Stimulated activated CD8-positive, alpha-beta memory T cell treated with anti-CD3 and anti-CD28 coated beads, Interleukin-7, amount 100 ng/mL, for 4 hours (primary cell): ENCODE results near the gene KCNIP1.

Experiments
- DNase-seq, 2 donors: peaks; one replicate each; pipeline ENCODE4 v3.0.0-alpha.2; 2020; ENCODE audit warnings: low read depth in 2 of 2

The KCNIP1 gene

DNA sequence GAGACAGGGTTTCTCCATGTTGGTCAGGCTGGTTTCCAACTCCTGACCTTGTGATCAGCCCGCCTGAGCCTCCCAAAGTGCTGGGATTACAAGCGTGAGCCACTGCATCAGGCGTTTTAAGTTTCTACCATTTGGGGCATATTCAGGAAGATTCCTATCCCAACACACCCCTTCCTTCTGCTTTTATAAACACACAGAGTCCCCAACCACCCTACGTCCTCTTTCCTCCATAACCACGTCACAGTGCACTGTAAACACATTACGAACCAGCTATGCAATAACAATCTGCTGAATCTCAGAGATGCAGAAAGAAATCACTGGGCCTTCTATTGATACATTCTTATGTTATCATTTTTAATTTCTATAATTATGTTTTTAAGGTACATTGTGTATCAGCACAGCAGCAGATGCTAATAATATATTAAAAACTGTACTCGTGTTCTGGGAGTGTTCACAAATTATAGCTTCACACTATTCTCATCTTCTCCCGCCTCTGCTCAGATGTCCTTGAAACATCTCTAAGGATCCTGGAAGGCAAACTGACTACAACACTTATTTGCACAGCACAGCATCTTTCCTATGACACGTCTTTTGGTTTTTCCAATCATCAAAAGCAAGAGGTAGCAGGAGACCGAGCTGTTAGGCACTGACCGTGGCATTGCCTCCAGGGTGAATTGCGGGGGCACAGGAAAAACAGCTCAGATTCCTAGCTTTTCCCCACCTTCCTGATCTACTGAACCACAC, 60.2 kb downstream of the KCNIP1 start:
- no peak for DNase-seq

DNA sequence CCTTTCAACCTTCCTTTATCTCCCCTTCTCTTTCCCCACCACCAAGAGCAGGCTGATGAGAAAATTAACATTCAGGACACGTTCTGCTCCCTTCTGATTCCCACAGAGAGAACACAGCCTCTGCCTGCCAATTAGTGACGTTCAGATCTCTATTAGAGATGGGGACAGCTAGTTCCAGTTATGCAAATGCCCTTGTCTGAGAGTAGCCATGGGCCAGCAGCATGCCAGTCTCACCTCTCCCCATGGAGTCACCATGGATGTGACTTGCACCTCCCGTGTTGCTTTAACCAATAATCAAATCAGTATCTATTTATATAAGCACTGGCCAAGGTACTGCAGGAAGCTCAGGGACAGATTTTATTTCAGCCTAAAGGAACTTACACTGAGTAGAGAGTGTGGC, 61.3 kb downstream of the KCNIP1 start:
- no peak for DNase-seq

DNA sequence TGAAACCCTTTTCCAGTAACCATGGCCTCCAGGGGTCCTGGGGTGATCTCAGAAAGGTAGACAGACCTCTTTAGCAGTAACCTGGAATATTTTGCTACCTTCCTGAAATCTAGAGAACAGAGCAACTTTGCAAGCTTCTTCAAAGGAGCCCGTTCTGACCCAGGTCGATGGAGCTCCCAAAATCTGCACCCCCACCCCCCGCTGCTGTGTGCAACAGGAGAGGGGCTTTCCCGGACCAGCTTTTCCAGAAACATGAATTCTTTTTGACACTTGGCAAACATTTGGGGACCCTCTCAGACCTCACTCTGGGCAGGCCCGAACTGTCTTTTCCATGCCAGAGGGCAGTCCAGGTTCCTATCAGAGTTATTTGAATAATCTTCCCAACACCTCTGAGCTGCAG, 65.3 kb downstream of the KCNIP1 start:
- no peak for DNase-seq

DNA sequence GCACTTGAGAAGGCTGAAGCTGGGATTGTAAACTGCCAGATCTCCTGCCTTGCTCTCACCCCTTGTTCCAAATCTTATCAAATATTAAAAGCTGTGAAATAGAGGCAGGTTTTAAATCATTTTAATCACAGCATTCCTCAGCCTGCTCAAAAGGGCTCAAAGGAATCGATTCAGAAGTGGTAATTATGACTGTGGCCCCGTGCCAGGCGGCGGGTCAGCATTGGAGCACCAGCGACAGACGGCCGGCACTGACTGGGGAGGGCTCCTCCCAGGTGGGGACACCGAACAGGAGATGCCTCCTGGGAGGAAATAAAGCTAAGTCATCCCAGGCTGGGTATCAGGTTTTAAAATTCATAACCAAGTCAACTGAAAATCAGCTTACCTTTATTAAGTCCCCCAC, 66.7 kb downstream of the KCNIP1 start:
- no peak for DNase-seq

DNA sequence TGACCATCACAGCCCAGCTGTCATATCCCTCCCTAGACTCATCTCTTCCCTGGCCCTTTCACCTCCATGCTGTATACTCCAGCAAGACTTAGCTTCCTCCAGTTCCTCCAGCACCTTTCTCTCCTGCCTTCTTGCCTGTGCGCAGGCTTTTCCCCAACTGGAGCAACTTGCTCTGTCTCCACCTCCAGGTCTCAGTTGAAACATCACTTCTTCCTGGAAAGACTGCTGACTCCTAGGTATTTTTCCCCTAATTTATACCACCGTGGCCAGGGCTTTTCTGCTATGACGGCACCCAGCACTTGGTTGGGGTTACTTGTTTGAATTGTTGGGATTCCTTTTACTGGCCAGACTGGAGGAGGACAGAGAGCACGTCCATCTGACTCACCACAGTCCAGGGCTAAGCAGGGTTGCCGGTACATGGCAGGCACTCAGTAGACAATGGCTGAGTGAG, 67.5 kb downstream of the KCNIP1 start:
- no peak for DNase-seq

DNA sequence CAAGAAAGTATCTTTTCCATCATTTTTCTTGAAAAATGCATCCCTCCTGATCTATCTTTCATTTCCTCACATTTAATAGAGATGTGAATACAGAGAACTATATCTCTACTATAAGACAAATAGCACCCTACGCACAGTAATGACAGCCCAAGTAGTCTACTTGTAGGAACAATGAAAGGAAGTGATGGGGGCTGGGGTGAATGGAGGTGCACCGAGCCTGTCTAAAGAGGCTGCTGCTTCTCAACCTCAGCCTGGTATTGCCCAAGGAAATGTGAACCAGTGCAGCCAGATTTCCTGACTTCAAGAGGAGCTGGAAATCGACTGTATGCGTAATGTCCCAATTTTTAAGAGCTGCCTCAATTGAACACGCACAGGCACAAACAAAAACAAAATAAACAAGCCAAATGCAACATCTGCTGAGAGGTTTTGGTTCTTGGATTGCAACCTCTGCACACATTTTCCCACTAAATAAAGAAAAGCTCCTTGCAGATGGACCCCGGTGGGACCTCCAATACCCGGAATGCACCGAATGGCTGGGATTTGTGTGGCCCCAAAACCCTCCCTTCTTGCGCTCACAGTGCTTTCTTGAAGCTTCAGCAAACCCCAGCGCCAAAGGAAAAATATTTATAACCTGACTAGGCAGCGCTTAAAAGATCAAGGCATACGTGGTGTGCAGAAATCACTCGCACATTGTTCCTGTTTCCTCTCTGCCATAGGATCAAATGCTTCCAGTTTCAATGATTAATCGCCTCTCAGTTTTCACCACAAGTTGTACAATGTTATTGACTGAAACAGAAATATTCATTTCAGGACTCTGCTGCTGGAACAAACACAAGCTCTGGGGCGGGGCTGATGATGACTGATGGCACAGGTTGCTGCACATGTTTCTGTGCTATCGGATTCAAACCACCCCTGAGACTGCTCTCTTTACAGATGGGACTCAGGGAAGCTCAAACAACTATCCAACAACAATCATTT, 68.3 kb downstream of the KCNIP1 start:
- DNase-seq, result no peak

DNA sequence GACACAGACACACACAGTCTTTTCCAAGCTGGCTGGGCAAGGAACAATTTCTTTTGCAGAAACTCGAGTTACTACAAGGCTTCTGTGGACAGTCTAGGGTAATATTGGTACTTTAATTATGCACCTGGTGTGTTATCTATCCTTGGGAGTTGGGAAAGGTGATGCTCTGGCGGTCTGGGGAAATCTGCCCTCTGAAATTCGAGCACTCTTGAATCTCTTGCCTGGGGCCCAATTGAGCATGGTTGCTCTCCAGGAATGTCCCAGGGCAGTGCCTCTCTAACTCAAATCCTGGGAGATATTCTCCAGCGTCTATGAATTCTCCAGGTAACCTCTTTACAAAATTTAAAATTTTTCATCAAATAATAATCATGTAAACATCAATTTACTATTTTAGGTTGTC, 69.3 kb downstream of the KCNIP1 start:
- no peak for DNase-seq

DNA sequence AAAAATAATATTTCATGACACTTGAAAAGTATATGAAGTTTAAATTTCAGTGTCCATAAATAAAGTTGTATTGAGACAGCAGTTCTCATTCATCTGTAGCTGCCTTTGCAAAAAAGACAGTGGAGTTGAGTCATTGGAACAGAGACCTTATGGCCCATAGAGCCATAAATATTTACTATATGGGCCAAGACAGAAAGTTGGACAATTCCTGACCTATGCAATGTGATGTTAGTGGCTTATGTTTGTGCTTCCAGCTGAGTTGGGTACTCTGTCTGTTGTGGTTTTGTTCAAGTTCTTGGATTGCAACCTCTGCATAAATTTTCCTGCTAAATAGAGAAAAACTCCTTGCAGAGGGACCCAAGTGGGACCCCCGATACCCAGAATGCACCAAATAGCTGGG, 69.8 kb downstream of the KCNIP1 start:
- no peak for DNase-seq

DNA sequence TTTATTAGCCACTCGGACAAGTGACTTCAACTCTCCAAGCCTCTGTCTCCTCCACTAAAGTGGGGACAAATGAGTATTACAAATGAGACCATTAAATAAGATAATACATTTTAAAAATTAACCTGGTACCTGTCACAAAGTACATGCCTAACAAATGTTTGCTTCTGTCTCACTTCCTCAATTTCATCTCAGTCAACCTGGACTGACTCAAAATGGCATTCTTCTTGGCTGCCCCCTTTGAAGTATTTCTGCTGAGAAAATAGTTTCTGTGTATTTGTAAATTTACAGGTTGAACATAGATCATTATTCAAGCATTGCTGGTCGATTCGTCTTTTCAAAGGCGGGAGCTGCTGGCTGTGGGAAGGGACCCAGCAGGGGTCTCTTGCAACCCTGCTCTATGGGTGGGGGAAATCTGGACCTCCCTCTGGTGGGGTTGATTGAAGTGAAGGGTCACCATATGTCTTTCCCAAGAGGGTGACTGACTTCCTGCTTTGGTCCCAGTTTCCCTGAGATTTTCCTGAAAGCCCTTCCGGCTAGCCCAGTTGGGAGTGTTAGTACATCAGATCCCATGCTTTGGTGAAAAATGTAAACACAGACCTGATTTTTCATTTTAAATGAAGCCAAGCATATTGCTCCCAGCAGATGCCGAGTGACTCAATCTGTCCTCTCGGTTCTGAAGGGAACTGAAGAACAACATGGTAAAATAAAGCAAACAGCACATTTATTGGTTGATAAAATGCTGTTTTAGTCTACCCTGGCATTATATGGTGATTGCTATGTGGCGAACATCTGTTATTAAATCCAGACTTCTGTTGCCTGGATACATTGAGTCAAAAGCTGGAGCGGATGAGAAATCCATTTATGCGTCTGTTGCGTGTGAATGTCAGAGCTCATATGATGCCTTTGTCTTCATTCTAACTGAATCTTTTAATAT, 73.0 kb downstream of the KCNIP1 start:
- DNase-seq, result no peak

DNA sequence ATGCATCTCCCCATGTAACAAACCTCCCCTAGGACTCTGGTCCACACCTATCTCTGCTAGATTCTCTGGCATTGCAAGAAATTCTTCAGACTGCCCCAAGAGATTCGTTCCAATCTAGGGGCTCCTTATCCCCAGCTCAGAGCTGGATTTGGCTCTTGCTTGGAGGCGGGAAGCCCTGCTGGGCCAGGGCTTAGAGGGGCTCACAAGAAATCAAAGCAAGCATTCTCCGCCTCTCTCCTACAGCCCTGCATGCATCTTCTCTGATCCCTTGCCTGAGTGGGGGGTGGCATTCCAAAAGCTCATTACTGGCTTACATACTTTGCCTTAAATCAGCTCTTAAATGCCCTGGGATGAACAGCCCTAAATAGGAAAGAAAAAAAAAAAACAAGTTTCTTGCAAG, 75.8 kb downstream of the KCNIP1 start:
- DNase-seq, result no peak

DNA sequence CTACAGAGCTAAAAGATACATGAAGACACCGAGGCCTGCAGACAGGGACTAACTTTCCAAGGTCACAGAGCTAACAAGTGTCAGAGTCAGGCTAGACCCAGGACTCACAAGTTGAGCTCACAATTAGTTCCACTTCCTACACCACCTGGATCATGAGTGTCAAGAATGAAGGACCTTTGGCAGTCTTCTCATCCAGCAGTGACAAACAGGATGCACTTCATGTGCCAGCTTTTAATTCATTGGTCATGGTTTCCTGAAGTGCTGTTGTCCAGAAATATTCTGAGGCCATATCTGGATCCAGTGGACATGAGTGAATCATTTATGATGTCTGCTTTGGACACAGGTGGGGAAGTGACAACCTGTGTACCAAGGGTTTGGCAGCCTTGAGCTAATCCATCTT, 77.4 kb downstream of the KCNIP1 start:
- no peak for DNase-seq

DNA sequence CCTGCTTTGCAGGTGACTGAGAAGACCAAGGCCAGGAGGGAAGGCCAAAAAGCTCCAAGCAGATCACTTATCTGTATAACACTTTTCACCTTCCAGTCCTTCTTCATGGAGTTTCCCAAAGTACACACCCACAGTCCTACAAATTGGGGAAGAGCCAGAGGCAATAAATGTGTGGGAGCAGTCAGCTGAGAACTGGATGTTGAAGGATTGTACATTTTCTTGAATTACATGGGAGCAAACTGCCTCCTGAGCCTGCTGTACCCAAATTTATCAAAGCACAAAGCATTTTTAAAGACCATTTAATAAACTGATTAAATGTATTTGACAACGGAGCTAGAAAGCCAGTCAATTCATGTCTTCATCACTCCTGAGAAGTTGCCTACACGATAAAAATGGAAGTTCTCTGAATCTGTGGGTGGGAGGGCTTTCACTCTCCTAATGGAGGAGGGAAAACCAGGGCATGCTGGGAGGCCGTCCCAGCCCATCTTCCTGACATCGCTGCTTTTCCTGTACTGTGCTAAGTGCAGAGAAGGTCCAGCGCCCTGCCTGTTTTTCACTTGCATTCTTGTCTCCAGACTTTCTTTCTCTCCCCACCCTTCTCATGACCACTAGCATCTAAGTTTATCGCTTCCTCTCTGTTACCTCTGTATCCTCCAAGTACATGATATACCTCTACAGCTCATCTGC, 79.0 kb downstream of the KCNIP1 start:
- DNase-seq, result no peak

DNA sequence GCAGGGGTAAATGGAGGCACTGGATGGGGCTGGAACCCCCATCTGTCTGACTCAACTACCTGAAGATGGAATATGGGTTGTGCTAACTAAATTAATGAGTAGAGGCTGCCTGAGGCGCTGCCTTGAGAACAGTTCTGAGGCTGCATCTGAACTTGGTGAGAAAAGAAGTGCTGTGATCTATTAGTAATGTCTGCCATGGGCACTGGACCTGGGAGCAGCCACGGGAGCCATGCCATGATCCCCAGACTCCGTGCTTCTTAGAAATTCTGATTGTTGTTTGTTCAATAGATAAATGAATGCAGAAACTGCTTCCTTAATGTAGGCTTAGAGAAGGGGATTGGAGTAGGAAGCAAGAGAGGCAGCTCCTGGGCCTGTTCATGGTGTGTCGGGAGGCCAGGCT, 80.2 kb downstream of the KCNIP1 start:
- DNase-seq, result no peak

DNA sequence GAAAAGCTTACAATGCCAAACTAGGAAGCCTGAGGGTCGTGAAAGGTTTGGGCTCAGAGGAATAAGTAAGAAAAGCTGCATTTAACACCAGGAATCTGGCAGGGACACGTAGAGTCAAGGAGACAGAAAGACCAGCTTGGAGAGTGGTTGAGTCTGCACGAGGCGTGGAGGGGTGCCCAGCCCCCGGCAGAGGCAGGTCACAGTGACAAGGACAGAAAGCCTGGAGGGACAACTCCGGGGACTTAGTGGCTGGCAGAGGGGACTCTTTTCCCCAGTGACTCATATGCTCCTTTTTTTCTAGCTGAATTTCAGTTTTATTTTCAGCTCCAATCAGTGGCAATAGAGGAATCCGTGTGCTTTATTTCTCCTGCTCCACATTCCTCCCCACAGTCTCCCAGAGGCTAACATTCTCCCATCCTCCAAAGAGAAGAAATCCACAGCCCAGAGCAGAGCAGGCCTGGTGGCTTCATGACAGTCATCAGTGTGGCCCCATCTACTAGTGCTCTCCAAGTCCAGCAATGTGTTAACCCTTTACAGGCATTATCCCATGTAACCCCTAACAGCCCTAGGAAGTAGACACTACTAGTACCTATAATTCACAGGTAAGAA, 80.7 kb downstream of the KCNIP1 start:
- DNase-seq, result no peak

DNA sequence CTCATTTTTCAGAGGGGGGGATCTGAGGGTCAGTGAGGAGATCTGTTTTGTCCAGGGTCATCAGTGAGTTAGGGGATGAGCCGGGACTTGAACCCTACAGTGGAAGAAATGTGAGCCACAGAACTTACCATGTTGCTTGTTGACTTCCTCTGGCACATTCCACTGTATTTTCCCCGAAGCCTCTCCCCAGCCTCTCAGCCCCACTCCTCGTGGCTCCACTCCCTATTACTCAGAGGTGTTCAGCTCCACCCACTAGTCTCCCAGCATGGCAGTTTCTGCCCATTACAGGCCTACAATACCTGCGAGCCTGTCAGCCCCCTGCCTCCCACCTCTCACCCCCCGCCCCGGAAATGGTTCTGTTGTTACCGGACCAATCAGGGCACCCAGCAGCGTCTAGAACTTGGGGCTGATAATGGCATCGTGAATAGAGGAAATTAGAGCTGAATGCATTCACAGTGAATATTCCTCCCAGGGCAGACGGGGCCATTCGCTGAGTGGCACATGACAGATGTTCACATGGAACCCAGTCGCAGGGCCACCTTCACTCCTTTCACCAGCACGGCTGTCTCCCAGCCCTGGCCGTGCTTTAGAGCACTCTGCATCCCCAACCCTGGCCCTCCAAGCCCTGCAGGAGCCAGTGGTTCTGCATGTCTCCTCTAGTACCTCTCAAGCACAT, 81.6 kb downstream of the KCNIP1 start:
- no peak for DNase-seq

DNA sequence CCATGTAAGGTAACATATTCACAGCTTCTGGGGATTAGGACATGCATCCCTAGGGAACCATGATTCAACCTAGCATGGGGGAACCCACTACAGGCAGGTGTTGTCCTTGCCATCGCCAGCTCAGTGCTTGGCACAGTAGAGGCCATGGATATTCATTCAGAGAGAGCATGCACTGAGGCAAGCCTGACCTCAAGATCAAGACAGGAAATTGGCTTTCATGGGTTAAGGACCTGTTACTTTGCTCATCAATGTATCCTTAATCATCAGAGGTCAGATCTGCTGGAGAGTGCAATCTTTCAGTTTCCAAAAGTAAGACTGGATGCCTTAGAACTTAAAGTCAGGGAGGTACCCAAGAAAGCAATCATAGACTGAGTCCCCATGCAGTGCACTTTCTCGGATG, 84.0 kb downstream of the KCNIP1 start:
- no peak for DNase-seq

DNA sequence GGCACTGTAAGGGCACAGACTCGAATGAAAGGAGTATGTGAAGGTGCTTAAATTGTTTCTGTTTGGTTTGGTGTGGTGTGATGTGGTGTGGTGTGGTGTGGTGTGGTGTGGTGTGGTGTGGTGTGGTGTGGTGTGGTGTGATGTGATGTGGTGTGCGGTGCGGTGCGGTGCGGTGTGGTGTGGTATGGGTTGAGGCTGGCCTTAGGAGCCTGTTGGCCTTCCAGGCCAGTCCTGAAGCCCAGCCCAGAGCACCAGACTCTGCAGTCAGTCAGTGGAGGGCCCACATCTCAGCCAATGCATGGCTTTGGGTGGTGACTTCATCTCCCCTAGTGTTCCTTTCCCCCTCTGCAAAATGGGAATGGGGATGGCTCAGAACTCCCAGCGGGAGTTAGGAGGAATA, 85.8 kb downstream of the KCNIP1 start:
- DNase-seq, result no peak

DNA sequence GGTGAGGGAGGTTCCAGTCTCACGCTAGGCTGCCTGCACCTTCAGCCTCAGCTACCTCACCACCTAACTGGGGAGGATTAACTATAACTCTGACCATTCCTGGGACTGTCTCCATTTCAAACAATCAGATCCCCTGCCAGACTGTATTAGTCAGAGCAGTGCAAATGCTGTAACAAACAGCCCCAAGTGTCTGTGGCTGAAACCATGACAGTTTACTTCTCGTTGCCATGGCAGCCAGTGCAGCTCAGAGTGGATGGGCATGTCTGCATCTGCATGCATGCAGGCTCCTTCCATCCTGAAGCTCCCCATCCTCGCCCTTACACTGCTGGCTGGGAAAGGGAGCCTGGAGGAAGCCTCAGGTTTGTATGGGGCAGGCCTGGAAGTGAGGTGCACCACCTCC, 86.7 kb downstream of the KCNIP1 start:
- DNase-seq, result no peak

DNA sequence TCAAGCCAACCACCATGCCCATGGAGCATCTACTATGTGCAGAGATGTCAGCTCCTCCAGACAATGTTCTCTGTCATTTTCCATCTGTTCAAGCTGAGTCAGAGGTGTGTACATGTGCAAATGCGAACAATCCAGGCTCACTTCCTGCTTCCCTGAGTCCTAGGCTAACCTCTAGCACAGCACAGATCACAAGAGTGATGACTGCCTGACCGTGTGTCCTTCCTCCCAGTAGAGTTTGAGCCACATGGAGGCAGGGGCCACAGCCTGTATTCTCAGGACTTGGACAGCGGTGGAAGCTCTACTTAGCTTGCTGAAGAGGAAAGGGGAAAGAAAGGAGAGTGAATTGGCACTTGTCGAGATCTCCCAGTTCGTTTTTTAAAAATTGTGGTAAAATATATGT, 87.2 kb downstream of the KCNIP1 start:
- no peak for DNase-seq

DNA sequence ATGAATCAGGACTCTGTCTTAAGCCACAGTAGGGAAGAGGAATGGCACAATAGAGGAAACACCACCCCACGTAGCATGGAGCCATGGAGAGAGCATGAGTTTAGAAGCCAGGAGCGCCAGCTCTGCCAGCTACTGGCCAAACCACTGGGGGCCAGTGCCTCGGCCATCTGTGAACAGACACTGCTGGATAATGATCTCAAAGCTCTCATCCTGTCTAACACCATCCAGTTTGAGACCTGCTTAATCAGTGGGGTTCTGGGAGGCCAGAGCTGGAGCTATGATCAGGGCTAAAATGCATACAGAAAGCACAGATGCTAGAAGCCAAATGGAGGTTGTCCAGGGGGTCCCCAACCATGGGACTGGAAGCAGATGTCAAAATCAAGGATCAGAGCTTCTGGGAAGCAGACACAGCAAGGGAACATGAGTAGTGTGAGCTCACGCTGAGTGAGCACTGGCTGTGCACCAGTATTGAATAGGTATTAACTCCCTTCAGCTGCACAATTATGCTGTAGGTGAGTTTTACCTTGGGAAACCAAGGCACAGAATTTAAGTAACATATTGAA, 92.7 kb downstream of the KCNIP1 start:
- DNase-seq, result no peak
